K562 (cell line): ENCODE data around the gene TBRG1. TPM values are rescaled to one million over a fixed set of nuclear protein-coding genes. Genes with fewer than 3 reads are reported as not detected.

Experiments
- AFF1 ChIP-seq, 2 experiments: fragments of 450-650 bp; IDR thresholded peaks; 2 replicates each; pipeline ENCODE4 v1.6.1; 2018; ENCODE audit warnings: mild to moderate bottlenecking in 2 of 2, low read depth in 1 of 2; ENCODE audit not compliant: partially characterized antibody in 2 of 2
- ARID4B ChIP-seq: sonication (generic); formaldehyde crosslinking; IDR thresholded peaks from 2 replicates; pipeline ENCODE4 v1.8.0; 2022; ENCODE audit warnings: mild to moderate bottlenecking, missing genetic modification reagents
- CCNT2 ChIP-seq: IDR thresholded peaks from 2 replicates; pipeline ENCODE4 v1.6.1; 2011; ENCODE audit warnings: borderline replicate concordance, low read depth, mild to moderate bottlenecking, moderate library complexity, mixed read lengths, low read length; ENCODE audit not compliant: insufficient read length; ENCODE audit errors: extremely low read depth
- EGR1 ChIP-seq: fragments of 450-650 bp; conservative IDR thresholded peaks from 2 replicates; pipeline ENCODE4 v1.6.1; 2017; ENCODE audit warnings: mild to moderate bottlenecking
- ETS2 ChIP-seq: IDR thresholded peaks from 2 replicates; pipeline ENCODE4 v1.6.1; 2016; ENCODE audit warnings: borderline replicate concordance, missing genetic modification characterization, mild to moderate bottlenecking, moderate library complexity, missing compliant biosample characterization; ENCODE audit not compliant: poor library complexity, severe bottlenecking
- MXD1 ChIP-seq: fragments of 250-450 bp; sonication (Bioruptor Pico); IDR thresholded peaks from 2 replicates; pipeline ENCODE4 v1.8.0; 2021; ENCODE audit warnings: borderline replicate concordance, mild to moderate bottlenecking, moderate library complexity; ENCODE audit not compliant: poor library complexity, severe bottlenecking
- PML ChIP-seq: IDR thresholded peaks from 2 replicates; pipeline ENCODE4 v1.6.1; 2012; ENCODE audit warnings: low read length, inconsistent platforms
- ZC3H4 ChIP-seq: sonication (generic); formaldehyde crosslinking; IDR thresholded peaks from 2 replicates; pipeline ENCODE4 v1.9.0; 2021; ENCODE audit warnings: missing genetic modification reagents, borderline replicate concordance
- ZKSCAN8 ChIP-seq: fragments of 200-800 bp; sonication (Bioruptor generic); IDR thresholded peaks from 2 replicates; pipeline ENCODE4 v1.6.1; 2016; ENCODE audit warnings: missing genetic modification characterization, missing compliant biosample characterization
- ZNF274 ChIP-seq: IDR thresholded peaks from 2 replicates; pipeline ENCODE4 v1.6.1; 2011; ENCODE audit warnings: low read depth, mild to moderate bottlenecking, low read length, moderate library complexity, borderline replicate concordance
- ZNF3 ChIP-seq: fragments of 250-450 bp; sonication (Bioruptor Pico); IDR thresholded peaks from 2 replicates; pipeline ENCODE4 v1.5.0; 2021; ENCODE audit warnings: mild to moderate bottlenecking, moderate library complexity
- ZNF324 ChIP-seq: fragments of 250-450 bp; sonication (Bioruptor Pico); IDR thresholded peaks from 2 replicates; pipeline ENCODE4 v1.4.0; 2020; ENCODE audit warnings: mild to moderate bottlenecking
- ZNF354B ChIP-seq: fragments of 250-450 bp; sonication (Bioruptor Pico); IDR thresholded peaks from 2 replicates; pipeline ENCODE4 v1.4.0; 2020
- ZNF740 ChIP-seq, 3 experiments: fragments of 200-800 bp in 1 of 3; sonication (Bioruptor generic) in 1 of 3; sonication (generic) in 1 of 3; formaldehyde crosslinking in 1 of 3; IDR thresholded peaks; 2 replicates each; pipeline versions ENCODE4 v1.6.1 to v1.8.0; 2016 to 2022; ENCODE audit warnings: mild to moderate bottlenecking in 2 of 3, missing compliant biosample characterization in 2 of 3, missing genetic modification characterization in 2 of 3, missing genetic modification reagents in 1 of 3
- polyA plus RNA-seq, 8 experiments: library from polyadenylated mRNA; depleted of rRNA in 4 of 8; stranded (reverse) in 5 of 8; unstranded in 3 of 8; fragments of >200 nt; fragmentation: Nextera tagmentation in 2 of 8; fragmentation: Illumina TruSeq in 1 of 8; extraction: Ambion mirVana in 2 of 8; extraction: Trizol in 1 of 8; gene quantifications; 2 replicates each; pipeline versions ENCODE4 v1.2.1 to v1.2.3, GENCODE V29; 2011 to 2014; ENCODE audit warnings: inconsistent platforms in 1 of 8, missing spikeins in 1 of 8
- total RNA-seq, 7 experiments: library from RNA; depleted of rRNA in 6 of 7; stranded (reverse); fragments of >200 nt in 6 of 7; fragmentation: Illumina TruSeq in 2 of 7; extraction: Trizol in 2 of 7; gene quantifications; 2 replicates each; pipeline versions ENCODE4 v1.2.1 to v1.2.3, GENCODE V29; 2011 to 2021; ENCODE audit warnings: low replicate concordance in 1 of 7

TBRG1 gene
- total and polyA plus RNA-seq, 9 of the 15 experiments (the other 6 are each of a cell fraction or from before 2014, with no cell fraction given) = 8.7 to 30.0 (median 20.2) TPM

GRCh38 chr11:124673333-124674167 lies 50.9 kb downstream of the TBRG1 start, which contains the start of the genes SIAE and SPA17 (continued):
- TF ChIP-seq ZNF274 (no peak), PML (peak; percentile 58; the same call in 1 of the 2 replicates), MXD1 (no peak), EGR1 (peak; percentile 78), ZKSCAN8 (CRISPR knock-in tag) (no peak), ZNF3 (CRISPR knock-in tag) (no peak), ZC3H4 (CRISPR knock-in tag) (no peak), ZNF354B (CRISPR knock-in tag) (no peak), CCNT2 (peak; percentile 49), ZNF740 (CRISPR knock-in tag; IDR thresholded peaks at IDR 0.05) (no peak), ZNF740 (tag; IDR thresholded peaks at IDR 0.05) (no peak), ZNF324 (CRISPR knock-in tag) (no peak), ARID4B (CRISPR knock-in tag) (0 out of 2 replicates have a peak, but pooled peaks have one; percentile 58), ETS2 (tag) (no peak), AFF1 (IDR thresholded peaks at IDR 0.05; ENCODE audit: low read depth in 1 of 2, partially characterized antibody in 2 of 2) (no peak)
